Measurements from ENCODE around the gene FAM111B. TPM values are rescaled to one million over a fixed set of nuclear protein-coding genes. Genes with fewer than 3 reads are reported as not detected.

The FAM111B gene
- total RNA-seq, 1 donor from 2014 or later = under 0.01 TPM

GRCh38 chr11:59112494-59112893 lies 5.5 kb downstream of the FAM111B start:
- H3K36me3 ChIP-seq (ENCODE audit: control insufficient read depth, insufficient read depth, low read length) = no peaks in the 10 kb centered on the region
- no peaks in the 10 kb centered on the region for H3K27me3 ChIP-seq (ENCODE audit: control insufficient read depth, insufficient read depth, low read length)
- no peak for TF ChIP-seq CTCF (IDR thresholded peaks at IDR 0.05; ENCODE audit: insufficient read depth, low read length, severe bottlenecking)
- H3K4me3 ChIP-seq (ENCODE audit: low read depth, low read length) = no peak overlapping the region
- no peak for DNase-seq (ENCODE audit: low read depth)
- FAIRE-seq = no peak

- no peak for FAIRE-seq
- H3K4me3 ChIP-seq (ENCODE audit: low read depth, low read length) = no peak overlapping the region
- H3K36me3 ChIP-seq (ENCODE audit: control insufficient read depth, insufficient read depth, low read length) = no peaks in the 10 kb centered on the region
- TF ChIP-seq CTCF (IDR thresholded peaks at IDR 0.05; ENCODE audit: insufficient read depth, low read length, severe bottlenecking) = no peak
- no peaks in the 10 kb centered on the region for H3K27me3 ChIP-seq (ENCODE audit: control insufficient read depth, insufficient read depth, low read length)
- DNase-seq (ENCODE audit: low read depth) = no peak
Measured at GRCh38 chr11:59114344-59114743, 7.3 kb downstream of the FAM111B start.

- FAIRE-seq = no peak
- H3K4me3 ChIP-seq (ENCODE audit: low read depth, low read length) = no peak overlapping the region
Measured at GRCh38 chr11:59115553-59115952, 8.5 kb downstream of the FAM111B start.

GRCh38 chr11:59117774-59118173 lies 10.7 kb downstream of the FAM111B start:
- no peak for TF ChIP-seq CTCF (IDR thresholded peaks at IDR 0.05; ENCODE audit: insufficient read depth, low read length, severe bottlenecking)
- H3K4me3 ChIP-seq (ENCODE audit: low read depth, low read length) = no peak overlapping the region
- DNase-seq (ENCODE audit: low read depth) (no peak), FAIRE-seq (no peak)
- H3K27me3 ChIP-seq (ENCODE audit: control insufficient read depth, insufficient read depth, low read length) = no peaks in the 10 kb centered on the region
- no peaks in the 10 kb centered on the region for H3K36me3 ChIP-seq (ENCODE audit: control insufficient read depth, insufficient read depth, low read length)

More at GRCh38 chr11:59115553-59115952, 8.5 kb downstream of the FAM111B start:
- no peaks in the 10 kb centered on the region for H3K36me3 ChIP-seq (ENCODE audit: control insufficient read depth, insufficient read depth, low read length)
- H3K27me3 ChIP-seq (ENCODE audit: control insufficient read depth, insufficient read depth, low read length) = no peaks in the 10 kb centered on the region
- DNase-seq (ENCODE audit: low read depth) = no peak
- no peak for TF ChIP-seq CTCF (IDR thresholded peaks at IDR 0.05; ENCODE audit: insufficient read depth, low read length, severe bottlenecking)

GRCh38 chr11:59119826-59120225 lies 12.8 kb downstream of the FAM111B start:
- H3K4me3 ChIP-seq (ENCODE audit: low read depth, low read length) = no peak overlapping the region
- no peak for DNase-seq (ENCODE audit: low read depth)
- no peaks in the 10 kb centered on the region for H3K36me3 ChIP-seq (ENCODE audit: control insufficient read depth, insufficient read depth, low read length)
- FAIRE-seq = no peak
- H3K27me3 ChIP-seq (ENCODE audit: control insufficient read depth, insufficient read depth, low read length) = no peaks in the 10 kb centered on the region
- no peak for TF ChIP-seq CTCF (IDR thresholded peaks at IDR 0.05; ENCODE audit: insufficient read depth, low read length, severe bottlenecking)

All from bronchial epithelial cell (primary cell).